ENCODE data around the gene ITPRIPL1. TPM values are rescaled to one million over a fixed set of nuclear protein-coding genes. Genes with fewer than 3 reads are reported as not detected.
A peak's percentile ranks its signal among the peaks of the same experiment; 100 is the strongest.
"Not testable (repeated sequence)": the region's sequence is repeated elsewhere in the genome, so short reads cannot be mapped to it uniquely, and the experiment has no call there.

Gene ITPRIPL1, protein sequence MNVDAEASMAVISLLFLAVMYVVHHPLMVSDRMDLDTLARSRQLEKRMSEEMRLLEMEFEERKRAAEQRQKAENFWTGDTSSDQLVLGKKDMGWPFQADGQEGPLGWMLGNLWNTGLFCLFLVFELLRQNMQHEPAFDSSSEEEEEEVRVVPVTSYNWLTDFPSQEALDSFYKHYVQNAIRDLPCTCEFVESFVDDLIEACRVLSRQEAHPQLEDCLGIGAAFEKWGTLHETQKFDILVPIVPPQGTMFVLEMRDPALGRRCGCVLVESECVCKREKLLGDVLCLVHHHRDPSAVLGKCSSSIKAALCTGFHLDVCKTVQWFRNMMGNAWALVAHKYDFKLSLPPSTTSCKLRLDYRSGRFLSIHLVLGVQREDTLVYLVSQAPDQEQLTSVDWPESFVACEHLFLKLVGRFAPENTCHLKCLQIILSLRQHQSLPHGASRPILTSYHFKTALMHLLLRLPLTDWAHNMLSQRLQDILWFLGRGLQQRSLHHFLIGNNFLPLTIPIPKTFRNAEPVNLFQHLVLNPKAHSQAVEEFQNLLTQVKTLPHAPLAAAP
- total RNA-seq: 4.9 TPM

- DNase-seq (ENCODE audit: low spot score in 2 of 2) (no peak), FAIRE-seq (no peak)
Measured at GRCh38 chr2:96325041-96325883, at the start of gene ITPRIPL1. ITPRIPL1 (plus strand) TSS chr2:96325317; CDS start chr2:96325840, 523 bp downstream.

DNA sequence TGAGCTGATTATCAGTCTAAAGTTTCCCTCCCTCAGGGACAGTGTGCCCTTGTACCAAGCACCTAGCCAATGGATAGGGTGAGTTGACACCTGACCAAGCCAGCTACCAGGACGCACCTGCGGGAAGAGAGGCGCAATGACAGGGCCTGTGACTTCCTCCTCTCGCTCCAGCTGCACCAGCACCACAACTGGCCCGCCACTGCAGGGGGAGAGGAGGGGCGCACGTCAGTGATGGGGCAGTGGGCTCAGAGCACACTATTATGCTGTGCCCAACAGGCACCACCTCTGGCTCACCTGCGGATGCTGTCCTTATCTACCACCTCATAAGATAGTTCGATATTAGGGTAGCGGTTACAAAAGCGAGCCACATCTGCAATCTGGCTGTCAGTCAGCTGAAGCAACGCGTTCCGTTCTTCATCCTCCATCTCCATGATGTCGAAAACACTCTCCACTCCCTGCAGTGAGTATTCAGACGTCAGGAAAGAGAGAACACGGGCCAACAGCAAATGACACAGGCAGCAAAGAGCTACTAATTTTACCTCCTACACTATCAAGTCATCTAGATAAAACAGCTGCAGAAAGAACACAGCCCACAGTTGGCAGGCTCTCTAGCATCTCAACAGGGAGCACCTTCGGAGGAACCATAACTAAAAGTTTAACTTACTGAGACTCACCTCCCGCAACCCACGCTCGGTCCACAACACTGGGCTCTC is 48.2 kb upstream of the ITPRIPL1 start:
- no peak for DNase-seq (ENCODE audit: low spot score in 2 of 2)
- no peak for FAIRE-seq

GRCh38 chr2:96287273-96287856 is 37.8 kb upstream of the ITPRIPL1 start:
- no peak for DNase-seq (ENCODE audit: low spot score in 2 of 2)
- no peak for FAIRE-seq

DNA sequence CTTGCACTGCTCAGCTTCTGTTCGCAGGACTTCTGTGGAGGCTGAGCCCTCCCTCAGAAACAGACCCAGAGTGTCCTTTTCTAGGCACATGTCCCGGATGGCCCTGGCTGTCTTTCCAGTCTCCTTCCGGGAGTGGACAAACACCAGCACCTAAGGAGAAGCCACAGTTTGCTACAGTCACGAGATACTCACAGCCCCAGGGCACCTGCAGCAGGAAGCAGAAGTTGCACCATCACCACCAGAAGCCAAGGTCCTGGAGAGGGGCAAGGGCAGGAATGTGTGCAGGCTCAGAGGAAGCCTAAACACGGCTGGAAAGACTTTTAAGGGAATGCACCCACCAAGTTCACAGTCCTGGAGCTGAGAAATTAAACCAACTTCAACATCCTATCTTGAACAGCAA is 33.4 kb upstream of the ITPRIPL1 start:
- DNase-seq (ENCODE audit: low spot score in 2 of 2) (no peak), FAIRE-seq (no peak)

- FAIRE-seq; DNase-seq (ENCODE audit: low spot score in 2 of 2): not testable (repeated sequence)
Measured at GRCh38 chr2:96294271-96294670, 30.8 kb upstream of the ITPRIPL1 start.

GRCh38 chr2:96296925-96297324 is 28.2 kb upstream of the ITPRIPL1 start:
- DNase-seq (ENCODE audit: low spot score in 2 of 2) (no peak), FAIRE-seq (no peak)

DNA sequence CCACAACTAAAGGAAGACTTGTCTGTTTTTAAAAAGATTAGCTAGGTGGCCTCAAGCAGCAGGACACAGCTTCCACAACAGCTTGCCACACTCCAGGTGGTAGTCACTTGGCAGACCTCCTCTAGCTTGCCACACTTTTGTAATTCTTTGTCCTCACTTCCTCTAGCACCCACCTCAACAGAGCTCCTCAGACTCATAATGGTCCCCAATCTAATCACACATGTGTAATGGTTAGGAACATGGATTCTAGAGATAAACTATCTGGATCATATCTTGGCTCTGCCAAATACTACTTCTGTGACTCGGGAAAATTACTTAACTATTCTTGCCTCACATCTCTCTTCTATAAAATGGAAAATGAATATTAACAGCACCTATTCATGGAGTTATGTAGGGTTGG is 23.3 kb upstream of the ITPRIPL1 start:
- no peak for DNase-seq (ENCODE audit: low spot score in 2 of 2)
- no peak for FAIRE-seq

DNA sequence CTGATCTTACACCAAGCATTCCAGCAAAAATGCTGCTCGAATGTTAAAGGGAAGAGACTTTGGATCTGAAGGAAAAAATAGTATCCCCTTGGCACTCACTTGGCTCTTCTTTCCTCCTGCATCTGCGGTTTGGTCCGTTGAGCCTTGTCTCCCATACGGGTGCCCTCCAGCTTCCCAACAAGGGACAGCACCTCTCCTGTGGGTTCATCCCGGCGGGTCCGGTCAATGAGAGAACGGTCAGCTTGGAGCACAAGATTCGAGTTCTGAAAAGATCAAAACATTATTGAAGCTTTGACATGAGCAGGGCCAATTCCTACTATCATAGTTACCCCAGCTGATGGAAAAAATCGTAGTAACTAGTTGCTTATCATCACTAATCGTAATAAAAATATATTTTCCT is 20.5 kb upstream of the ITPRIPL1 start:
- DNase-seq (ENCODE audit: low spot score in 2 of 2) (no peak), FAIRE-seq (no peak)

GRCh38 chr2:96305091-96305978 is 19.8 kb upstream of the ITPRIPL1 start, which contains the start of gene SNRNP200:
SNRNP200 (minus strand) TSS chr2:96305546; CDS start chr2:96305437, 109 bp downstream.
- DNase-seq (ENCODE audit: low spot score in 2 of 2) (peak; percentile 75 to 84), FAIRE-seq (no peak)

GRCh38 chr2:96305979-96306308 is 19.2 kb upstream of the ITPRIPL1 start:
- FAIRE-seq (no peak), DNase-seq (ENCODE audit: low spot score in 2 of 2) (no peak)

DNA sequence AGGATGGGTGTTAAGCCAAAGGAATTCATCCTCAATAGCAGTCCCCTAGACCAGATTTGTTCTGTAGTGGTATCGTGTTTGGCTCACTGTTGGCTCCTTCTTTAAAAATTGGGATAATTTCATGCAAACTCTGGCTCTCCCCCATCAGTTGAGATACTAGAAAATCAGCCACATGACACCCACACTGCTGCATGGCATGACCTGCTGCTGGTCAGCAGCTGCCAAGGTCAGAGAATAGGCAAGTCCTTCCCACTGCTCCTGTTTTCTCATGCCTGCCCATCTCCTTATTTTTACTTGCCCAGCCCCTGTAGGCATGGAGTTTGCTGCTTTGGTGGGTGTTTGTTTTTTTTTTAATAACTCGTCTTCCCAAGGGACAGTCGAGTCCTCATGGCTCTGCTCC is 18.7 kb upstream of the ITPRIPL1 start:
- FAIRE-seq: no peak
- no peak for DNase-seq (ENCODE audit: low spot score in 2 of 2)

DNA sequence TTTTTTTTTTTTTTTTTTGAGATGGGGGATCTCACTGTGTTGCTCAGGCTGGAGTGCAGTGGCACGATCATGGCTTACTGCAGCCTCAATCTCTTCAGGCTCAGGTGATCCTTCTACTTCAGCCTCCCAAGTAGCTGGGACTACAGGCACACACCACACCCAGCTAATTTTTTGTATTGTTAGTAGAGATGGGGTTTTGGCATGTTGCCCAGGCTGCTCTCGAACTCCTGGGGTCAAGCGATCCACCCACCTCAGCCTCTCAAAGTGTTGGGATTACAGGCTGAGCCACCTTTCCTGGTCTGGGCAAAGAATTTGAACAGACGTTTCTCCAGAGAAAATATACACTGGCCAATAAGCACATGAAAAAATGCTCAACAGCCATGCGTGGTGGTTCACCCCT is 16.9 kb upstream of the ITPRIPL1 start:
- no peak for FAIRE-seq

DNA sequence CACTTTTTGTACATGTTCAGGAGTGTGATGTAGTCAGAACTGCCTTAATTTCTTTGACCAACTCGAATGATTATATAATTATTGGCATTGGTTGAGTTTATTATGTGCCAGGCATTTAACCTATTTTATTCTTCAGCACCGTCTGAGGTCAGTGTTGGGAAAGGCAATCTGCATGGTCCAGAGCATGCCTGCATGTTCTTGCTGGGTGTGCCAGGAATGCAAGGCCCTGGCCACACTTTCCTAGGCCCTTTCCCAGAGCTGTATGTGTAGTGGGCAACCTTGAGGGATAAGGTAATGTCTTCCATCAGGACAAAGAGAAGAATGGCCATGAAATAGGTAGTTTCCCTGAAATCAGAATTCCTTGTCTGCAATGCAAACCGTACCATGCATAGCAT is 10.1 kb upstream of the ITPRIPL1 start:
- FAIRE-seq (no peak), DNase-seq (ENCODE audit: low spot score in 2 of 2) (no peak)

More for the DNA sequence above, 16.9 kb upstream of the ITPRIPL1 start:
- DNase-seq (ENCODE audit: low spot score in 2 of 2): no peak

- no peak for FAIRE-seq
- no peak for DNase-seq (ENCODE audit: low spot score in 2 of 2)
Measured at GRCh38 chr2:96315400-96316071, 9.6 kb upstream of the ITPRIPL1 start.

DNA sequence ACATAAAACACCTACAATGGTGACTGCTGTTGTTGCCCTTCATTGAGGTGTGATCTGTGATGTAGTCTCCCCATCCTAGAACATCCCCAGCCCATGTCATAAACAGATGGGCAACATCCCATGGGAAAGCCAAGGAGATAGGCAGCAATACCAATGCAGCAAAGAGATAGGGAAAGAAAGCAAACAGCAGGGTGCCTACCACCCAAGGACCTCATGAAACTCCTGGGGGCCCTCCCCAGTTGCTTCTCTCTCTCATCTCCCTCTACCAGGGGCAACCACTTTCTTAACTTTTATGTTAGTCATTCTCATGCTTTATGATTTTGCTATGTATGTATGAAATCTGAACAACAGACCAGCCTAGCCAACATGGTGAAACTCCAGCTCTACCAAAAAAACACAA is 8.1 kb upstream of the ITPRIPL1 start:
- no peak for FAIRE-seq

DNA sequence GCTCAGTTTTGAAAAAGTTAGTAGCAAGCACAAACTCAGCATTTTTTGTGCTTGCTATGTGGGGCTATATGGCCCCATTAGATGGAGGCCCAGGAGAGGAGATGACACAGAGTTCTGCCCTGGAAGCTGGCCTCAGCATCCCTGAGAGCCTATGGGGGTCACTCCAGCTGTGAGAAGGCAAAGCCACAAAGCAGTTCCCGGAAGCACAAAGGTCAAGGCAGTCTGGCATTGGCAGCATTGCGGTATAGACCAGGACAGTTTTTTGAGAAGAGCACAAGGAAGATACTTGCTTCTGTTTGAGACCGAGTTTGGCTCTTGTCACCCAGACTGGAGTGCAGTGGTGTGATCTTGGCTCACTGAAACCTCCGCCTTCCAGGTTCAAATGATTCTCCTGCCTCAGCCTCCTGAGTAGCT is 7.5 kb upstream of the ITPRIPL1 start:
- no peak for FAIRE-seq
- no peak for DNase-seq (ENCODE audit: low spot score in 2 of 2)

More for the DNA sequence above, 8.1 kb upstream of the ITPRIPL1 start:
- DNase-seq (ENCODE audit: low spot score in 2 of 2): no peak

- DNase-seq (ENCODE audit: low spot score in 2 of 2): no peak
Measured at GRCh38 chr2:96318723-96319122, 6.4 kb upstream of the ITPRIPL1 start.

DNA sequence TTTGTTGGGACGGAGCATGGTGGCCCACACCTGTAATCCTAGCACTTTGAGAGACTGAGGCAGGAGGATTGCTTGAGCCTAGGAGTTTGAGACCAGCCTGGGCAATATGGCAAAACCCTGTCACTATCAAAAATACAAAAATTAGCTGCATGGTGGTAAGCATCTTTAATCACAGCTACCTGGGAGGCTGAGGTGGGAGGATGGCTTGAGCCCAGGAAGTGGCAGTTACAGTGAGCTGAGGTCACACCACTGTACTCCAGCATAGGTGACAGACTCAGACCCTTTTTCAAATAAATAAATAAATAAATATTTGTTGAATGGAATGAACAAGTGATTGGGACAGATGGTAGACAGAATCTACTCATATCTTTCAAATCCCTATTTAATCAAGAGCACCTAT is 5.7 kb upstream of the ITPRIPL1 start:
- FAIRE-seq (no peak), DNase-seq (ENCODE audit: low spot score in 2 of 2) (no peak)

More at GRCh38 chr2:96318723-96319122, 6.4 kb upstream of the ITPRIPL1 start:
- no peak for FAIRE-seq

DNA sequence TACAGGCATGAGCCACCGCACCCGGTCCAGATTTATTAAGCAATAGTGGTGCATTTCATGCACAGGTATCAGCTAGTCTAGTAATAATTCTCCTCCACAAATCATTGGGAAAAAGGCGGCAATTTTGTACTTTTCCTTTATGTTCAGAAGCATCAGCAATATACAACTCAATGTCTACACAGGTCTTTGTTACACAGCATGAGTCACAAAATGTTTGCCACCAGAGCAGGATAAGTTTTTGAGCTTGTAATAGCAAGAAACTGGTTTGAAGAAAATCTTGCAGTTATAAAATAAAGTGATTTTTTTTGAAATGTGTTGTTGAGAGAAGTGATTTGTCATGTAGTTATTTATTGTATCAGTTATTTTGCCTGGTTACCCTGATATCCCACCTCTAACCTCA is 4.8 kb upstream of the ITPRIPL1 start:
- no peak for DNase-seq (ENCODE audit: low spot score in 2 of 2)
- no peak for FAIRE-seq
